HG02798 (cell line): ENCODE measurements around the gene DDX11.
"Not testable (repeated sequence)": the region's sequence is repeated elsewhere in the genome, so short reads cannot be mapped to it uniquely, and the experiment has no call there.

ENCODE experiments used
- ATAC-seq: cut with Tn5 transposase; IDR thresholded peaks from one replicate; pipeline ENCODE4 v1.9.1; 2021; ENCODE audit warnings: mild to moderate bottlenecking; ENCODE audit not compliant: unreplicated experiment, poor library complexity

DDX11 gene

GRCh38 chr12:31119192-31119802, 45.6 kb downstream of the DDX11 start:
- no peak for ATAC-seq

GRCh38 chr12:31119803-31120211, 46.1 kb downstream of the DDX11 start:
- ATAC-seq, result no peak

GRCh38 chr12:31120392-31121008, 46.8 kb downstream of the DDX11 start:
- no peak for ATAC-seq

- ATAC-seq, result not testable (repeated sequence)
These were observed 47.5 kb downstream of the DDX11 start for GRCh38 chr12:31121022-31121728.

- ATAC-seq, result no peak
These were observed 48.8 kb downstream of the DDX11 start for GRCh38 chr12:31122481-31122880.

GRCh38 chr12:31124158-31124557, 50.5 kb downstream of the DDX11 start:
- ATAC-seq, result not testable (repeated sequence)

GRCh38 chr12:31125171-31125570, 51.5 kb downstream of the DDX11 start:
- ATAC-seq, result not testable (repeated sequence)

GRCh38 chr12:31127209-31127848, 53.7 kb downstream of the DDX11 start:
- ATAC-seq, result not testable (repeated sequence)

- ATAC-seq, result not testable (repeated sequence)
These were observed 62.9 kb downstream of the DDX11 start for GRCh38 chr12:31136581-31136980.

- not testable (repeated sequence) for ATAC-seq
These were observed 71.1 kb downstream of the DDX11 start for GRCh38 chr12:31144768-31145167.

- not testable (repeated sequence) for ATAC-seq
These were observed 71.6 kb downstream of the DDX11 start for GRCh38 chr12:31145296-31145695.

- ATAC-seq, result not testable (repeated sequence)
These were observed 73.8 kb downstream of the DDX11 start for GRCh38 chr12:31147415-31147814.

GRCh38 chr12:31150766-31151165, 77.1 kb downstream of the DDX11 start:
- ATAC-seq, result not testable (repeated sequence)
